Peyer's patch (tissue), 4 donors: Measurements from ENCODE around the gene DZANK1. TPM values are rescaled to one million over a fixed set of nuclear protein-coding genes. Genes with fewer than 3 reads are reported as not detected.
A peak's percentile ranks its signal among the peaks of the same experiment; 100 is the strongest.

Experiments
- DNase-seq, 3 donors: peaks; one replicate each; pipeline ENCODE4 v3.0.0-alpha.2; 2017 to 2019
- H3K27ac ChIP-seq, 4 donors: fragments of 200-600 bp; sonication (generic); one replicate each; pipeline ENCODE4 v1.5.1; 2016 to 2019
- H3K27me3 ChIP-seq, 2 donors: fragments of 200-600 bp; sonication (generic); one replicate each; pipeline ENCODE4 v1.5.1; 2019
- H3K36me3 ChIP-seq, 3 donors: fragments of 200-600 bp; sonication (generic); one replicate each; pipeline ENCODE4 v1.5.1; 2016 to 2019
- H3K4me1 ChIP-seq, 4 donors: fragments of 200-600 bp; sonication (generic); one replicate each; pipeline ENCODE4 v1.5.1; 2016 to 2019
- H3K4me3 ChIP-seq, 4 donors: fragments of 200-600 bp; sonication (generic); 1 replicate in 3 of 4; 2 replicates in 1 of 4; pipeline ENCODE4 v1.5.1; 2016 to 2019; ENCODE audit warnings: mild to moderate bottlenecking in 1 of 4
- H3K9me3 ChIP-seq, 4 donors: fragments of 200-600 bp; sonication (generic); one replicate each; pipeline ENCODE4 v1.5.1; 2016 to 2019; ENCODE audit warnings: mild to moderate bottlenecking in 1 of 4
- CTCF ChIP-seq, 6 experiments: fragments of 450-650 bp in 4 of 6; fragments of 200-600 bp in 2 of 6; sonication (generic) in 1 of 6; IDR thresholded peaks; one replicate each; pipeline ENCODE4 v1.5.1; 2017 to 2019; ENCODE audit warnings: antibody characterized with exemption in 6 of 6, mild to moderate bottlenecking in 3 of 6, moderate library complexity in 1 of 6
- POLR2A ChIP-seq, 2 donors: fragments of 450-650 bp; IDR thresholded peaks; one replicate each; pipeline ENCODE4 v1.5.1; 2017; ENCODE audit warnings: antibody characterized with exemption in 2 of 2, mild to moderate bottlenecking in 2 of 2, moderate library complexity in 2 of 2
- total RNA-seq, 4 donors: library from RNA; depleted of rRNA; stranded (reverse); fragments of >200 nt; gene quantifications; one replicate each; pipeline ENCODE4 v1.1.0, GENCODE V29; 2016

Gene DZANK1
- total RNA-seq = 1 to 10 TPM; 1.6 to 5.0 (median 2.1) TPM

DNA sequence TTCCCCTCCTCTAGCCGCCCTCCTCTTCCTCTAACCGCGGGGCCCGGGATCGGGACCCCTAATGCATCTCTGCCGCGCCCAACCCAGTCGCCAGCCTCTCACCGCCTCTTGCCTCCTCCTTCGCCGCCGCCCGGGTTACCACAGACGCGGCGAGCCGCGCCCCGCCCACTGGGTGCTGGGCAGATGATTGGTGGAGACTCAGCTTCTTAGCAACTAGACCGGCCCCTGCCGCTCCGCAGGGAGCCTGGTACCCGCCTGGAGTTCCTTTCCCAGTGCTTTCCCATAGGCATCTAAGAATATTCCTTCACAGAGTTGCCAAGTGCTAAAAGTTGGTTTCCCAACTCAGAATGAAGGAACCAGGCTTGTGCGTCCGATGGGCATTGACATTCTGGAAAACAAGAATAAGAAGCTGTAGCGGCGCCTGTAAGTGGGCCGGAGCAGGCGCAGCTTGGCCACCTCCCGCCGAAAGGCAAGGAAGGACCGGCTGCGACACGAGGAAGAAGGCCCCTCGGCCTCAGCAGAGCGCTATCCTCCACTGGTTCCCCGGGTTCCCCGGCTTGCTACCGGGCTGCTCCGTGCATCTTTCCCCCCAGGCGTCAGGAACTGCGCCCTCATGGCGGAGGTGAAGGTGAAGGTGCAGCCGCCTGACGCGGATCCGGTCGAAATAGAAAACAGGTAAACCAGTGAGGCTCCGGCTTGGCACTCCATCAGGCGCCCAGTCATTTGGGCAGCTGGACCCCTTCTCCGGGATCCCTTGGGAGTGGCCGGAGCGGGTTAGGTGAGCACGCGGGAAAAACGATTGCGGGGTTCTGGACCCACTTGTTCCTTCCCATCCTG lies at the start of gene DZANK1, which contains the start of gene POLR3F:
DZANK1 (minus strand) TSS at position 137 of the 837 bp plus-strand sequence. CDS start 1,672 bp downstream, outside the sequence.
POLR3F (plus strand) TSS at position 497 of the 837 bp plus-strand sequence; CDS start at position 614, 117 bp downstream.
- TF ChIP-seq POLR2A (IDR thresholded peaks at IDR 0.05) (peak in 1 of 2 donors; percentile 56), CTCF (IDR thresholded peaks at IDR 0.05) (peak in 1 of 6 experiments; percentile 16)
- Histone ChIP-seq H3K27ac (peak within 1 kb of the TSS; percentile 72 to 85 (median 80)), H3K36me3 (peaks cover 0 to 17% (median 0%) of the 10 kb centered on the region in 3 donors), H3K9me3 (no peaks in the 10 kb centered on the region), H3K27me3 (no peaks in the 10 kb centered on the region), H3K4me1 (peaks cover 0 to 12% (median 11%) of the 10 kb centered on the region in 4 donors), H3K4me3 (peak within 1 kb of the TSS; percentile 75 to 82 (median 80))
- peak; percentile 95 to 98 (median 96) for DNase-seq

GRCh38 chr20:18515973-18516372 lies 49.1 kb upstream of the DZANK1 start:
- H3K9me3 ChIP-seq = no peaks in the 10 kb centered on the region
- TF ChIP-seq CTCF (IDR thresholded peaks at IDR 0.05) = no peak
- no peak overlapping the region for H3K27ac ChIP-seq
- no peaks in the 10 kb centered on the region for H3K27me3 ChIP-seq
- no peaks in the 10 kb centered on the region for H3K4me1 ChIP-seq
- H3K4me3 ChIP-seq = no peak overlapping the region
- no peak for DNase-seq
- H3K36me3 ChIP-seq = peaks cover 0 to 51% (median 0%) of the 10 kb centered on the region in 3 donors

DNA sequence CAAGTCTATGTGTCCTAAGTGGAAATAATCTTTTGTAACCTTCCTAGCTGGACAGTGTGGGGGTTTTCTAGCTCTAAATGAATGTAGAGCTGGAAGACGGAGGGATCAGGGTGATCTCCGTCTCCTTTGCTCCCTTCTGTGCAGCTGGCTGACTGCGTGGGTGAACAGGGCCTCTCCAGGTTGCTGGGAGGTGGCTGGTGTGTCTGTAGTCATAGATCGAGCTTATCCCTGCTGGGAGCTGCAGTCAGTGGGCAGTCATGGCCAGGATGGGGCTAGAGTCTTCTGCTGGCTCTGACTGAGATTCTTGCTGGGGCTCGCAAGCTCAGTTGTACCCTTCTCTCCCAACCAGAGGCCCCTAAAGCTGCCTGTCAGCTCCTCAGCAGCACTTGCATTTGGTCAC lies 47.3 kb upstream of the DZANK1 start:
- Histone ChIP-seq H3K36me3 (peaks cover 0 to 60% (median 0%) of the 10 kb centered on the region in 3 donors), H3K4me3 (no peak overlapping the region), H3K9me3 (no peaks in the 10 kb centered on the region), H3K27ac (no peak overlapping the region), H3K4me1 (no peaks in the 10 kb centered on the region), H3K27me3 (no peaks in the 10 kb centered on the region)
- no peak for DNase-seq
- TF ChIP-seq CTCF (IDR thresholded peaks at IDR 0.05) (no peak), POLR2A (IDR thresholded peaks at IDR 0.05) (no peak)

- Histone ChIP-seq H3K27me3 (no peaks in the 10 kb centered on the region), H3K27ac (no peak overlapping the region), H3K4me1 (peaks cover 0 to 8% (median 0%) of the 10 kb centered on the region in 4 donors), H3K9me3 (no peaks in the 10 kb centered on the region), H3K4me3 (no peak overlapping the region), H3K36me3 (peaks cover 0 to 60% (median 0%) of the 10 kb centered on the region in 3 donors)
- no peak for TF ChIP-seq CTCF (IDR thresholded peaks at IDR 0.05)
- no peak for TF ChIP-seq POLR2A (IDR thresholded peaks at IDR 0.05)
- DNase-seq = no peak
Observed at GRCh38 chr20:18513208-18513607, 46.4 kb upstream of the DZANK1 start.

DNA sequence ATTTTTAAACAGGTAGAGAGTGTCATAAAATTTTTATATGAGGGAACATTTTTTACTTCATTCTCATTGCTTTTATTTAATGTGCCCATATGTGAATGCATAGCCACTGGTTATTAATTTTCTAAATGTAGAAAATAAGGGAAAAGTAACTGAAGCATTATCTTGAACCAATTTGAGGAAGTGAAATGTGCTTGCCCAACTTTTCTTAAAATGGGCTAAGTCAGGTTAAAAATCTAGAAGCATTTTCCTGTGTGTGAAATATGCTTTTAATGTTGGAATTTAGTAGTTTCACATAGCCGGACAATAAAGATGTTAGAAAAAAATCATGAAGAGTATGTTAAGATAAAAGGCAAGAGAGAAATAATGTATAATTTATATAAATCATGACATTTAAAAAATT lies 44.7 kb upstream of the DZANK1 start:
- no peak for DNase-seq
- Histone ChIP-seq H3K27ac (no peak overlapping the region), H3K4me1 (peaks cover 0 to 9% (median 0%) of the 10 kb centered on the region in 4 donors), H3K4me3 (no peak overlapping the region), H3K9me3 (no peaks in the 10 kb centered on the region), H3K27me3 (no peaks in the 10 kb centered on the region), H3K36me3 (peaks cover 0 to 52% (median 0%) of the 10 kb centered on the region in 3 donors)
- no peak for TF ChIP-seq POLR2A (IDR thresholded peaks at IDR 0.05)
- TF ChIP-seq CTCF (IDR thresholded peaks at IDR 0.05) = no peak
